ENCODE data around the gene SAA1.
"Not testable (repeated sequence)": the region's sequence is repeated elsewhere in the genome, so short reads cannot be mapped to it uniquely, and the experiment has no call there.

SAA1 gene

DNA sequence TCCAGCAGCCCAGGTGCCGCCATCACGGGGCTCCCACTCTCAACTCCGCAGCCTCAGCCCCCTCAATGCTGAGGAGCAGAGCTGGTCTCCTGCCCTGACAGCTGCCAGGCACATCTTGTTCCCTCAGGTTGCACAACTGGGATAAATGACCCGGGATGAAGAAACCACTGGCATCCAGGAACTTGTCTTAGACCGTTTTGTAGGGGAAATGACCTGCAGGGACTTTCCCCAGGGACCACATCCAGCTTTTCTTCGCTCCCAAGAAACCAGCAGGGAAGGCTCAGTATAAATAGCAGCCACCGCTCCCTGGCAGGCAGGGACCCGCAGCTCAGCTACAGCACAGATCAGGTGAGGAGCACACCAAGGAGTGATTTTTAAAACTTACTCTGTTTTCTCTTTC lies at the start of gene SAA1:
SAA1 (plus strand) TSS at position 316 of the 400 bp plus-strand sequence. CDS start 624 bp downstream, outside the sequence.
- DNase-seq = no peak

DNA sequence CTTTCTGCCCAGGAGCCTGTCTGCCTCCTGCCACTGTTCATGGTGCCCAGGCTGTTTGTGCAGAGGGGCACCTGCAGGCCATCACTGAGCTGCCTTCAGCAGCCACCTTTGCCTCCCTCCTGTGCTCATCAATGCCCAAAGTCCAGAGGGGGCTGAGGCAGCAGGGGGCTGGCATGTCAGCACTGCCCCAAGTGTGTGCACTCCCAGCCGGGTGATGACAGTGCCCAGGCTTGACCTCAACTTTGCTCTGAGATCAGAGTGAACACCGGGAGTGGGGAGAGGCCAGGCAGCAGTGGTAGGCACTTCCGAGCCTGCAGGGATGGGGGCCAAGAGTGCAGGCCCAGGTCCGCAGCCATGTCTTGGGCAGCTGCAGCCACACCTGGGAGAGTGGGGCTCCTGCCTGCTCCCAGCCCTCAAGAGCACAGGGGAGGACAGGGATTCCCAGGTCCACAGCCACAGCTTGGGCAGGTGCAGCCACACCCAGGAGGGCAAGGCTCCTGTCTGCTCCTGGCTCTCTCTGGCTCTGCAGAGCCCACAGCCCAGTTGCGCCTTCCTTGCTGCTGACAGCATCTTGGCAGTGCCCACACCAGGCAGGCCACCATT lies 44.7 kb upstream of the SAA1 start:
- DNase-seq = no peak

DNA sequence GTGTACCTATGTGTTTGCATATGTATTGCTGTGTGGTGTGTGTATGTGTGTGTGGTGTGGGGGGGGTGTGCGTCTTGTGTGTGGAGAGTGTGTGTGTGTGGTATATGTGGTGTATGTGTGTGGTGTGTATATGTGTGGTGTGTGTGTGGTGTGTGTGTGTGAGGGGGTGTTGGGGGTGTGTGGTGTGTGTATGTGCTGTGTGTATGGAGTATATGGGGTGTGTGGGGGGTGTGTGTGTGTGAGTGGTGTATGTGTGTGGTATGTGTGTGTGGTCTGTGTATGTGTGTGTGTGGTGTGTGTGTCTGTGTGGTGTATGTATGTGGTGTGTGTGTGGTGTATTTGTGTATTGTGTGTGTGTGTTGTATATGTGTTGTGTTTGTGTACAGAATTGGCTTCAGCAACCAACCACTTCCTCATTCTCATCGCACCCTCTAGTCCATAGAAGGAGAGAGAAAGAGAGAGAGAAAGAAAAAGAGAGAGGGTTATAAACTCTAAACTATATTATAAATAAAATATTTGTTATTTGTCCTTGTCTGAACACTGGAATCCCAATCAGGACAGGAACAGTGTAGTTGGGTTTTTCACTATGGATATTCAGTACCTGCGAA lies 43.1 kb upstream of the SAA1 start:
- DNase-seq = no peak

DNA sequence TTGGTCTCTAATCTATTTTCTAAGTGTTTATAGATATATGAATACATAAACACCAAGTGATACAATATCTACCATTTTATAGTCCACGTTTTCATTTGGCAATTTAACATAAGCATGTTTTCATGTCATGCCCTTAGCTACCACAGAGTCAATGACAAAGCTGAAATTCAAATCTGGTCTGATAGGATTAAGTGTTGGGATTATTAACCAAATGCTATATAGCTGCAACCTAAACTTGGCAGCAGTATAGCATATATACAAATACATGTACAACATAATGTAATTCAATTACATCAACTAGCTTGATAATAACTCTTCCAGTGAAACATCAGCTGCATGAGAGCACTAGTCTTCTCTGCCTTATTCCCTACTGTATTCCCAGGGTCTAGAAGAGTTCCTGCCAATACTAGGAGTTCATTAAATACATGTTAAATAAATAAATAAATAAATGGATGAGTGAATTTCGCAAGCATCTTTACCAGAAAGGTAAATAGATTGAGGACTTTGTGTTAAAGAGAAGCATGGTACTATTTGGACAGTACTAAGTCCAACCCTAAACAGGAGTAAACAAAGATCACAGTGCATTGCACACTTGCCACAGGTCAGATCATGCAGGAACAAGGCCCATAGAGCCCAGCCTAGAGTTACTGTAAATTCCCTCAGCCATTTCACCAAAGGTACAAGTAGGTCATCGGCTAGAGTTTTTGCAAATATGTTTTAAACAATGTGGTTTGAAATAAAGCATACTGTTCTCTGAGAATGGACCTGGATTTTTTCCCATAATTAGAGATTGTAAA lies 42.3 kb upstream of the SAA1 start:
- DNase-seq = no peak

DNA sequence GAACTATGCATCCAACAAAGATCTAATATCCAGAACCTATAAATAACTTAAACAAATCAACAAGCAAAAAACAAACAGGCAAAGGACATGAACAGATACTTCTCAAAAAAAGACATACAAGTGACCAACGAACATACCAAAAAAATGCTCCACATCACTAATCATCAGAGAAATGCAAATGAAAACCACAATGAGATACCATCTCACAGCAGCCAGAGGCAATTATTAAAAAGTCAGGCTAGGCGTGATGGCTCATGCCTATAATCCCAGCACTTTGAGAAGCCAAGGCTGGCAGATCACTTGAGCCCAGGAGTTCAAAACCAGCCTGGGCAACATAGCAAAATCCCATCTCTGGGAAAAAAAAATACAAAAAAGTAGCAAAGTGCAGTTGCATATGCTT lies 40.2 kb upstream of the SAA1 start:
- DNase-seq = no peak

DNA sequence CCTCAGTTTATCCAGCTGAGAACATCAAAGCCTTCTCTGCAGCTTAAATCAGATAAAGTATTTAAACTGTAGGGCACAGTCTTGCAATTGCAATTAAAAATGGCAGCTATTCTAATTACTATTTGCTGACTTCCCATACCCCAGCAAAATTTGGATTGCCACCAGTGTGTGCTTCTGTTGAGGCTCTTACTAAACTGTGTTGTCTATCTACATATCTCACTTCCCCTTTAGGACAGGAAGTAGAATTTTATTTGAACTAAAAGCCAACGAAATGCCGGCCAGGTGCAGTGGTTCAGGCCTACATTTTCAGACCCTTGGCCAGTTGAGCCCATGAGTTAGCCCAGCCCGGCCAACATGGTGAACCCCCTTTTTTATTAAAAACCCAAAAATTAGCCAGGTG lies 36.6 kb upstream of the SAA1 start:
- DNase-seq = no peak

DNA sequence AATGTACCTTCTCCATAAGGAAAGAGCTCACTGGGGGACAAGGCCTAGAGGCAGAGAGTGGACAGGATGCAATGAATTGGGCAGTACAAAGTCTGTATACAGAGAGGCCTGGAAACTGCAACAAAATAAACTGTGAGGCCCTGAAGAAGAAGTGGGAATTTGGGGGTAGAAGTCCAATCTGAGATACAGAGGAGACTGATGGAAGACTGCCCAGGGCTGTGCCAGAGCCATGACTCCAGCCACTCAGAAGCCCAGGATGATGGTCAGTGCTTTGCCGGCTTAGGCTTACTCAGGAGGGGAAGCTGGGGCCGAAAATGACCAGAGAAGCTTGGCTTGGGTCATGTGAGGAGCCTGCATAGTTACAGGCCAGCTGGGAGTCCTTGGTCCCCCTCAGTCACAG lies 35.2 kb upstream of the SAA1 start:
- no peak for DNase-seq

DNA sequence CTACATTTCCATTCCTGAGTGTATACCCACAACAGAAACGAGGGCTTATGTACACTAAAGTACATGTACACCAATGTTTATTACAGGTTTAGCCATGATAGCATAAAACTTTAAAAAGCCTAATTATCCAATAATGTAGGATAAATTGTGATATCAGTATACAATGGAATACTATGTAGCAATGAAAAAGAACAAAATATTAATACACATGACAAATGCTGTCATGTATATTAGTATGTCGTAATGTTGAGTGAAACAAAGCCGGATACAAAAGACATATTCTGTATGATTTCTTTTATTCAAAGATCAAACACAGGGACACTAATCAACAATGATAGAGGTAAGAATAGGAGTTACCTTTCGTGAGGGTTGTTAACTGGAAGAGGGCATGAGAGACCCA lies 32.2 kb upstream of the SAA1 start:
- DNase-seq = no peak

DNA sequence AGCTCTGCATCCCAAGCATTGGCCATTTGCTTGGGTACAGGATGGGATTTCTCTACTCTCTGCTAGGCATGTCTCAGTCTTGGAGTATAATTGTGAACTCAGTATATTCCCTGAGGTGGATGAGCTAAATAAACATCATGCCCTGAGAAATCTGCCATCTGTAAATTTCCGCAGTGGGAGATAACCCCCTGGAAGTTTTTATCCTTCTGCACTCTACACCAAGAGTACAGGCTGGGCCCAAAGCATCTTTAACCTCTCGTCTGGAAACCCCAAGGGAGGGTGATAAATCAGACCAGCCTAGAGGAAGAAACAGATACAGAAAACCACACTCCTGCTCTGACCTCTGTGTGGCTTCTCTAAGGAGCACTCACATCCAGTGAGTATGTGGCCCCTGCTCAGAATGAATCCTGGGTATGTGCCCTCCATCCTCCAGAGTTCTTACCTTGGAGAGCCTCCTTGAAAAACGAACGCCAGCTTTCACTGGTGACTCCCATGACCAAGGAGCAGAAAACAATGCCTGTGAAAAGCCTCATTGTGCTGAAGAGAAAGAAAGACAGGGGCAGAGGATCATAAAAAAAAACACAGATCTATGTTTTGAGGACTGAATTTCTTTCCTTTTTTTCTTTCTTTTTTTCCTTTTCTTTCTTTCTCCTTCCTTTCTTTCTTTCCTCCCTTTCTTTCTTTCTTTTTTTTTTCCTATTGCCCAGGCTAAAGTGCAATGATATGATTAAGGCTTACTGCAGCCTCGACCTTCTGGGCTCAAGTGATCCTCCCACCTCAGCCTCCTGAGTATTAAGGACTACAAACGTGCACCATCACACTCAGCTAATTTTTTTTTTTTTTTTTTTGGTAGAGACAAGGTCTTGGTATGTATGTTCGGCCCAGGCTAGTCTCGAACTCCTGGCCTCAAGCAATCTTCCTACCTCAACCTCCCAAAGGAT lies 30.4 kb upstream of the SAA1 start:
- no peak for DNase-seq

DNA sequence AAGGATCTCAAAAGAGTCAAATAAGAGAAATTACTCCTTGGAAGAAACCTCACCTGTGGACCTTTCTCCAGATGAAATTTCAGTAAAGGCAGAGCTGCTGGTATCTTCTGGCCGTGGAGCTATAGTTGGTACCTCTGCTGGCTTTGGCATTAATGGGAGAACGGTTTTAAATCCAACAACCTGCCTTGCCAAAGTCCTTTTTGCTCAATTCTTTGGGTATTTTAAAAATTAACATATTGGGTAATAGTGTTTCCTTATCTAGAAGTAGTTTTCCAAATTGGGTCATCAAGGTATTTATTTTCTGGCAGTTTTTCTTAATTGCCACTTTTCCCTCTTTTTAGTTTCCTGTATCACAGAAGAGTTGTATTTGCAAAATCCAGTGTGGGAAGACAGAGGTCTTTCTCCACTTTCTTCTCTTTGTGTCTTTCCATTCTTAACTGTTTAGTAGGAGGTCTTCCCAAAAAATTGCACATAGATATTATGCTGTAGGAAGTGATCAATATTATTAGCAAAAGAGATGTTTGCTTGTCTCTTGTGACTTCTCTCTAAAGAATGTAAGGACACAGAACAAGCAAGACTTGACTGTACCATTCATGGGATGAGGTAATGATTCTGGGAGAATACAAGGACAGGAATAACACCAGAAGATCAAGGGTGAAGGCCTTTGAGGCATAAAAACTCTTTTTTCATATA lies 29.3 kb upstream of the SAA1 start, which contains the start of gene SAA4:
SAA4 (minus strand) TSS at position 139 of the 693 bp plus-strand sequence. CDS start 876 bp downstream, outside the sequence.
- no peak for DNase-seq

DNA sequence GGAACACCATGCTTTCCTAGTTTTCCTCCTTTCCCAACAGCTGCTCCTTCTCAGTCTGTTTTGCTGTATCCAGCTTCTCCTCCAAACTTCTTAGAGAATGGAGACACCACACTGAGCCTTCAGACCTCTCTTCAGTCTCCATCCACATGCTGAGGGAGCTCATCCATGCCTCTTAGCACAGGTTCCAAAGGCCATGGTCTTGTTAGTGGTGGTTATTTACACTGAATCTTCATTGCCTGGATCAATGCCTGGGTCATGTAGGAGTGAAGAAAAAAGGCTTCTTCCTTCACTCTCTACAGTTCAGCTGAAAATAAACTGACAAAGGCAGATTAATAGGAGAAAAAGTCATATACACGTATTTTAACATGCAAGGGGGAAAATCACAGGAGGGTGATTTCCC lies 26.4 kb upstream of the SAA1 start:
- DNase-seq = no peak

DNA sequence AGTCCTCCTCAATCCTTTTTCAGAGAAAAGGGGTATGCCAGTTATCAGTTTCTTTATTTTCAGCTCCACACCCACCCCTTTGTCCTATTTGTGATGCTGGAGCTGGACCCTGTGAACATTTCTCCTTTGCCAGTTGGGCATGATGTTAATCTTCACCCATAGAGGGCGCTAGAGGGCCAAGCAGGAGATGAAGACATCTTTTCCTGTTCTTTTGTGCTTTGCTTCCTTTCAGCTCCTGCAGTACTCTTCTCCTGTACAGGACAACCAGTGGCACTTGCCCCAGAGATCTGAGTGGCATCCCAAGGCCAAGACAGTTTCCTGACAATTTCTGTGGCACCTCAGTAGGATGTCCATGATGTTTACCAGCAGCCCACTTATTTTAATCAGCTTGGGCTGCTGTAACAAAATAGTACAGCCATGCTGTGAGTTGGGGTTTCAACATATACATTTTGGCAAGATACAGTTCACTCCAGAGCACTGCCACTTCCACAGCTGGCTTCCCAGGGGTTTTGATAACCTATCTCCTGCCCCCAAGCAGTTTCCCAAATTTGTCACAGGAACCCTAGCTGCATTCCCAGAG lies 22.2 kb upstream of the SAA1 start:
- DNase-seq = peak in 5 of 56 donors; percentile 3 to 22 (median 6)

DNA sequence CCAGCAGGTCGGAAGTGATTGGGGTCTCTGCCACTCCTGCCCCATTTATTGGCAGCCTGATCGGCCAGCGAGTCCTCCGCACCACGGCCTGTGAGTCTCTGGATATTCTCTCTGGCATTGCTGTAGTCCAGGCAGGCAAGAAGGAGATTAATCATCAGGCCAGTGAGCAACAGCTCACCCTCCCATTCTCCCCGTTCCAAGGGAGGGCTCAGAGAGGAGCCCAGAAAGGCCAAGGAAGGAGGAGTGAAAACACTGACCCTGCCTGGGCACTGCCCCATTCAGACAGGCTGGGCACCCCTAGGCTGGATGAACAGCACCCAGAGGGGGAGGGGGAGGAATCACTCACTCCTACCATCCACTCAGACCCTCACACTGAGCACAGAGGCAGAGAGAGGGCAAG lies 20.7 kb upstream of the SAA1 start:
- no peak for DNase-seq

DNA sequence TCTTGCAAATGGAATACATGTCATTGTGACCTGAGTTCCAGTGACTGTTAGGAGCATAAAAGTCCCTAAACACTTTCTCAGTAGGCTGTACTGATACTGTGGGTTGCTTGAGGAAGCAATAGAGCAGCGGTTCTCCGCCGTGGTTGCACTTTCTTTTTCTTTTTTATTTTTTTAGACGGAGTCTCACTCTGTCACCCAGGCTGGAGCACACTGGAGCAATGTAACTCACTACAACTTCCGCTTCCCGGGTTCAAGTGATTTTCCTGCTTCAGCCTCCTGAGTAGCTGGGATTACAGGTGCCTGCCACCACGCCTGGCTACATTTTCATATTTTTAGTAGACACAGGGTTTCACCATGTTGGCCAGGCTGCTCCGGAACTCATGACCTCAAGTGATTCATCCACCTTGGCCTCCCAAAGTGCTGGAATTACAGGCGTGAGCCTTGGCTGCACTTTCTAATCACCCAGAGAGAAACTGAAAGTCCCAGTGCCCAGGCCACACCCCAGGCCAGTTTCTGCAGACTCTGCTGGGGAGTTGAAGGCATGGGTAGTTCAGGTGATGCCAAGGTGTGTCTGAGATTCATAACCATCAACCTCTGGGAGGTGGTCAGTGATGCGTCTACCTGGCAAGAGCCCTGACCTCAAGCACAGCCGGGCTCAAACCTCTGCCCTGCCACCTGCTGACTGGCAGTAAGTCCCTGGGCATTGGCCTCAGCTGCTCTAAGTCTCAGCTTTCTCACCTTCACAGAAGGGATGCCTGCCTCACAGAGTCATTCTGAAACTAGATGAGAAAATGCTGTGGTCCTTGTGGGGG lies 19.5 kb upstream of the SAA1 start:
- DNase-seq = not testable (repeated sequence)

DNA sequence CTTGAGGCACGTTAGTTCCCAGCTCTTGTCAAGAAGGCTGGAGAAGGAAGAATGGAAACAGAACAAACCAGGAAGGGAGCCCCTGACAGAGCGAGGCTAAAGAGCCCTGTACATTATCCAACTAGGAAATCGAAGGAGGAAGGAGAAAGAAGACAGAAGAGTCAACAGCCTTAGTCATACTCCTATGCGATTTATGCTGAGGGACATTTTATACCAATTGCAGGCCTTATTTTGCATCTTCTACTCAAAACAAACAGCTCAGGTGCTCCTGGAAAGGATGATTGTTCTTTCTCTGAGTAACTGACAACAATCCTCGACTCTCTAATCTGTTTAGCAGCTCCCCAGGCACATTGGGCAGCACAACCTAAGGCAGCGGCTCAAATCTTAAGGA lies 18.9 kb upstream of the SAA1 start:
- DNase-seq = not testable (repeated sequence)

DNA sequence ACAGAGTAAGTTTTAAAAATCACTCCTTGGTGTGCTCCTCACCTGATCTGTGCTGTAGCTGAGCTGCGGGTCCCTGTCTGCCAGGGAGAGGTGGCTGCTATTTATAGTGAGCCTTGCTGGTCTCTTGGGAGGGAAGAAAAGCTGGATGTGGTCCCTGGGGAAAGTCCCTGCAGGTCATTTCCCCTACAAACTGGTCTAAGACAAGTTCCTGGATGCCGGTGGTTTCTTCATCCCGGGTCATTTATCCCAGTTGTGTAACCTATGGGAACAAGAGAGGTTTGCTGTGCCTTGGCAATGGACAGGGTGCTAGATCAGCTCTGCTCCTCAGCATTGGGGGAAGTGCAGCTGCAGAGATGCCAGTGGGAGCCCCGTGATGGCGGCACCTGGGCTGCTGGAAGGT lies 17.5 kb upstream of the SAA1 start, which contains the start of gene SAA2:
SAA2 (minus strand) TSS at position 108 of the 400 bp plus-strand sequence. CDS start 657 bp downstream, outside the sequence.
- DNase-seq = no peak

DNA sequence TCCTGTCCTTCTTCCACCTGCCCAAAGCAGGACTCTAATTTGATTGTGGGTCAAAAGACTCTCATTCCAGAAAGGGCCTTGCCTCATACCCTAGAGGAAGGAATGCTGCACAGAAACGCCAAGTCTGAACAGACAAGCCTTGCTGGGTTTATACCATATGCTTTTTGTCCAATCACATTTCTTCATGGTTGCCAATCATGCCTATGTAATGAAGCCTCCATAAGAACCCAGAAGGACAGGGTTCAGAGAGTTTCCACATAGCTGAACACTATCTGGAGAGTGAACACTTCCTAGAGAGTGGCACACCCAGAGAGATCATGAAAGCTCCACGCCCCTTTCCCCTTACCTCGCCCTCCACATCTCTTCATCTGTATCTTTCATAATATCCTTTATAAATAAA lies 12.8 kb upstream of the SAA1 start:
- DNase-seq = no peak

DNA sequence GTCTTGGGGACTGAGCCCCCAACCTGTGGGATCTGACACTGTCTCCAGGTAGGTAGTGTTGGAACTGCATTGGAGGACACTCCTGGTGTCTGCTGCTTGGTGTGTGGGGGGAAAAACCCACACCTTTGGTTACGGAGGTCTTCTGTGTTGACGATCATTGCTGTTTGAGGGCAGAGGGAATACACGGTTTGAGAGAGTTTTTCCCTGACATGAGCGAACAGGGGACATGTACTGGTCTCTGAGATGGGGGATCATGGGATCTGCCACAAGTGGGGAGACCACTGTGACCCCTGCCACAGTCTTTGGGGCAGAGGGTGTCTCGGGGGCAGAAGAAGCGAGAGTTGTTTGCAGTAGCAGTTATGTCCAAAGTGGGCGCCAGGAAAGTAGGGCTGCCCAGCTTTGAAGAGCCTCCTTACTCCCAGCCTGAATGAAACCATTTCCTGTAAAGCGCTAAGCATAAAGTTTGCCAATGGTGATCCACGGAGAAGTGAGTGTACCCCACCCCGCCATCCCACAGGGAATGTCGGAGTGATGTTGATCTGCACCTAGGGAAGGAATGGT lies 12.2 kb upstream of the SAA1 start:
- no peak for DNase-seq

DNA sequence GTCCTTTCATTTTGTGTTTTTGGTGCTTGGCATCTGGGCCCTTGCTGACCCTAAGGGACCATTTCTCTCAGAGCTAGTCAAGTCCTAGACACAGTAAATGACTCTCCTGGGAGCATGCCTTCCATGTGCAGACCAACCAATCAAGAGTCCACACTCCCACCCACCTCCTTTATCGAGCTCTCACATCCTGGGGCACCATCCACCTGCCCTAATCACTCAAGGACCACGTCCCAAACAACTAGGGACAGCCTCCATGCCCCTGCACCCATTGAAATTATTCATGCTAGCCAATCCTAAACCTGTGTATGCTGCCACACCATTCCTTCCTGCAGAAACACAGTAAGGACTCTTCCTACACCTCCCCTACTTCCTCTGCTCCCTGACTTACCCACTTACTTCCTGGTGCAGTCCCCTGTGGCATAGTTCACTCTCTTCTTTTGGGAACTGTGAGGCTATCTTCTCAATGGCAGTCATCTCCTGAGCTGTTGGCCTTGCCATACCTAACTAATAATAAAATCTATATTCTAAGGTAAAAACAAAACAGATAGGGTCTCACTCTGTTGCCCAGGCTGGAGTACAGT lies 11.2 kb upstream of the SAA1 start:
- DNase-seq = no peak
